Pancreas (tissue), 10 donors: Measurements from ENCODE around the gene PFN4. TPM values are rescaled to one million over a fixed set of nuclear protein-coding genes. Genes with fewer than 3 reads are reported as not detected.
A peak's percentile ranks its signal among the peaks of the same experiment; 100 is the strongest.

Experiments used
- ATAC-seq, 4 donors: fragments of 200-7000 bp; cut with Tn5 transposase; one replicate each; pipeline versions ENCODE4 v1.8.0 to v1.9.1; 2020; ENCODE audit warnings: mild to moderate bottlenecking in 4 of 4, moderate library complexity in 4 of 4
- DNase-seq, 6 donors: peaks; one replicate each; pipeline ENCODE4 v3.0.0-alpha.2; 2020
- FAIRE-seq: peaks from 2 replicates; lab custom pipeline; 2012; peaks lifted over from hg19 to GRCh38; lab: Jason Lieb, UNC
- H3K27ac ChIP-seq, 4 donors: fragments of 200-600 bp; sonication (generic); 1 replicate in 3 of 4; 2 replicates in 1 of 4; pipeline versions ENCODE4 v1.5.0 to v1.8.0; 2020
- H3K27me3 ChIP-seq, 4 donors: fragments of 200-600 bp; one replicate each; pipeline ENCODE4 v1.8.0; 2021
- H3K36me3 ChIP-seq, 3 donors: fragments of 200-600 bp; sonication (generic) in 1 of 3; one replicate each; pipeline versions ENCODE4 v1.5.0 to v1.8.0; 2020 to 2021
- H3K4me1 ChIP-seq, 3 donors: fragments of 200-600 bp; one replicate each; pipeline ENCODE4 v1.8.0; 2021
- H3K4me3 ChIP-seq, 4 donors: fragments of 200-600 bp; sonication (generic) in 2 of 4; one replicate each; pipeline versions ENCODE4 v1.5.0 to v1.8.0; 2020 to 2021
- H3K9me3 ChIP-seq, 4 donors: fragments of 200-600 bp; one replicate each; pipeline ENCODE4 v1.8.0; 2021
- WGBS, 2 donors: extraction: QIAGEN DNeasy Blood & Tissue Kit; methylation state at CpG; one replicate each; pipeline ENCODE4 v1.1.7; 2013; 5-methylcytosine and 5-hydroxymethylcytosine counted together
- intact Hi-C, 3 donors: fragments of 100-400 bp; cut with DNase I; formaldehyde crosslinking; loops; one replicate each; pipeline versions ENCODE4 v1.11.1 to v1.14.2; 2022
- polyA plus RNA-seq, 2 donors: library from polyadenylated mRNA; stranded (reverse); fragments of 200-250 nt; gene quantifications; one replicate each; pipeline ENCODE4 v1.2.3, GENCODE V29; 2013
- total RNA-seq, 6 donors: library from RNA; stranded (reverse); fragmentation: NEBNext Ultra II Directional in 4 of 6; extraction: Animal tissue kit (Norgen Biotek cat#: 25700) in 4 of 6; gene quantifications; one replicate each; pipeline versions ENCODE4 v1.2.1 to v1.2.4, GENCODE V29; 2021 to 2023
- TF ChIP-seq, protein P1 (sequence below), 4 donors: fragments of 200-600 bp; sonication (generic) in 3 of 4; IDR thresholded peaks; one replicate each; pipeline versions ENCODE4 v1.5.0 to v1.8.0; 2021; ENCODE audit warnings: antibody characterized with exemption in 4 of 4
- donor health status: healthy with polysubstance abuse.
- donor health status: DM: no; HTN: no; CAD: no; lungs with moderate emphysema.
- donor health status: DM: no; HTN: no; CAD: no.
- donor health status: control.
- donor health status: control.
- donor health status: Bipolar disorder and iron deficiency.
- donor health status: DM: yes; HTN: yes; CAD: no.
- donor health status: DM: no; HTN: no; CAD: no.
- donor health status: DM: no; HTN: no; CAD: no.
- donor health status: DM: yes; HTN: yes; CAD: no.

PFN4 gene
- total and polyA plus RNA-seq, 8 donors = 0.16 to 0.63 (median 0.41) TPM

GRCh38 chr2:24077535-24077877 is 45.6 kb downstream of the PFN4 start:
- Histone ChIP-seq H3K4me3 (peak overlapping the region; percentile 51 to 76 (median 58)), H3K4me1 (peaks cover 0 to 17% (median 0%) of the 10 kb centered on the region in 3 donors), H3K36me3 (peaks cover 0 to 31% (median 0%) of the 10 kb centered on the region in 3 donors), H3K27me3 (no peaks in the 10 kb centered on the region), H3K9me3 (no peaks in the 10 kb centered on the region), H3K27ac (peak overlapping the region; percentile 75 to 92 (median 87))
- WGBS, 2 donors = 2 to 3% methylated on average over 9 of the region's 9 CpGs
- DNase-seq (no peak), FAIRE-seq (no peak), ATAC-seq (no peak)
- TF ChIP-seq, protein P1, sequence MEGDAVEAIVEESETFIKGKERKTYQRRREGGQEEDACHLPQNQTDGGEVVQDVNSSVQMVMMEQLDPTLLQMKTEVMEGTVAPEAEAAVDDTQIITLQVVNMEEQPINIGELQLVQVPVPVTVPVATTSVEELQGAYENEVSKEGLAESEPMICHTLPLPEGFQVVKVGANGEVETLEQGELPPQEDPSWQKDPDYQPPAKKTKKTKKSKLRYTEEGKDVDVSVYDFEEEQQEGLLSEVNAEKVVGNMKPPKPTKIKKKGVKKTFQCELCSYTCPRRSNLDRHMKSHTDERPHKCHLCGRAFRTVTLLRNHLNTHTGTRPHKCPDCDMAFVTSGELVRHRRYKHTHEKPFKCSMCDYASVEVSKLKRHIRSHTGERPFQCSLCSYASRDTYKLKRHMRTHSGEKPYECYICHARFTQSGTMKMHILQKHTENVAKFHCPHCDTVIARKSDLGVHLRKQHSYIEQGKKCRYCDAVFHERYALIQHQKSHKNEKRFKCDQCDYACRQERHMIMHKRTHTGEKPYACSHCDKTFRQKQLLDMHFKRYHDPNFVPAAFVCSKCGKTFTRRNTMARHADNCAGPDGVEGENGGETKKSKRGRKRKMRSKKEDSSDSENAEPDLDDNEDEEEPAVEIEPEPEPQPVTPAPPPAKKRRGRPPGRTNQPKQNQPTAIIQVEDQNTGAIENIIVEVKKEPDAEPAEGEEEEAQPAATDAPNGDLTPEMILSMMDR (IDR thresholded peaks at IDR 0.05) = no peak
- intact Hi-C loops = no loop called here

DNA sequence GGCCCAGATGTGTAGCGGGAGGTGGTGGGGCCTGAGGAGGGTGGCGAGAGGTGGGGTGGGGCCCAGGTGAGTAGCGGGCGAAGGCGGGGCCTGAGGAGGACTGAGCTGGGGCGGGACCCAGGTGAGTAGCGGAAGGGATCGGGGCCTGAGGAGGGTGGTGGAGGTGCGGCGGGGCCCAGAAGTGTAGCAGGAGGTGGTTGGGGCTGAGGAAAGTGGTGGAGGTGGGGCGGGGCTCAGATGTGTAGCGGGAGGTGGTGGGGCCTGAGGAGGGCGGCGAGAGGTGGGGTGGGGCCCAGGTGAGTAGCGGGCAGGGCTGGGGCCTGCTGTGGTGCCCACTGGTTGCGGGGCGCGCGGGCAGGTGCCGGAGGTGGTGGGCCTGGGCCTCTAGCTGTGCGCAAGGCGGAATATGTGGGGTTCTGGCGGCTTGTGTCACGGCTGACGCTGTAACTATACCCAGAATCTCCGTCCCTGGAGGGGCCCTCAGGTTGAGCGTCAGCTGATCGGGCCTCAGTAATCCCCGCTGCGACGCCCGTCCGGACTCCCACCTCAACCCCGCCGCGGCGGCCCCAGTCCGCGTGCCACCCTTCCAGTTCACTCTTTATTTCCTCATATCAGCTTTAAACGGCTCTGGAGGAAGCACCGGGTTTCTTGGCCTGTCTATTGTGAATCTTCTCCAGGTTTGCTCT is 46.1 kb downstream of the PFN4 start:
- Histone ChIP-seq H3K4me3 (peak overlapping the region; percentile 51 to 76 (median 58)), H3K4me1 (peaks cover 0 to 17% (median 0%) of the 10 kb centered on the region in 3 donors), H3K36me3 (peaks cover 0 to 31% (median 0%) of the 10 kb centered on the region in 3 donors), H3K27ac (peak overlapping the region; percentile 75 to 92 (median 87)), H3K9me3 (no peaks in the 10 kb centered on the region), H3K27me3 (no peaks in the 10 kb centered on the region)
- ATAC-seq (peak in 3 of 4 donors; percentile 1 to 4 (median 3)), DNase-seq (no peak), FAIRE-seq (no peak)
- 1 to 2% methylated on average over 28 to 41 of the region's 41 CpGs for WGBS, 2 donors
- TF ChIP-seq, protein P1 (IDR thresholded peaks at IDR 0.05) = no peak
- intact Hi-C loops = no loop called here

GRCh38 chr2:24075915-24076848 is 47.0 kb downstream of the PFN4 start, which contains the start of gene SF3B6:
Gene SF3B6 (minus strand): TSS chr2:24076326. CDS start chr2:24076229, 97 bp downstream.
- no peaks in the 10 kb centered on the region for H3K27me3 ChIP-seq
- peaks cover 0 to 17% (median 0%) of the 10 kb centered on the region in 3 donors for H3K4me1 ChIP-seq
- WGBS, 2 donors = 0 to 1% methylated on average over 64 of the region's 64 CpGs
- DNase-seq = peak; percentile 98 to 100 (median 100)
- H3K27ac ChIP-seq = peak within 1 kb of the TSS; percentile 75 to 92 (median 87)
- H3K4me3 ChIP-seq = peak within 1 kb of the TSS; percentile 51 to 76 (median 58)
- H3K36me3 ChIP-seq = peaks cover 0 to 31% (median 0%) of the 10 kb centered on the region in 3 donors
- peak; percentile 85 to 94 (median 87) for ATAC-seq
- peak; percentile 67 for FAIRE-seq
- TF ChIP-seq, protein P1 (IDR thresholded peaks at IDR 0.05) = no peak
- H3K9me3 ChIP-seq = no peaks in the 10 kb centered on the region
- intact Hi-C loops = no loop called here

DNA sequence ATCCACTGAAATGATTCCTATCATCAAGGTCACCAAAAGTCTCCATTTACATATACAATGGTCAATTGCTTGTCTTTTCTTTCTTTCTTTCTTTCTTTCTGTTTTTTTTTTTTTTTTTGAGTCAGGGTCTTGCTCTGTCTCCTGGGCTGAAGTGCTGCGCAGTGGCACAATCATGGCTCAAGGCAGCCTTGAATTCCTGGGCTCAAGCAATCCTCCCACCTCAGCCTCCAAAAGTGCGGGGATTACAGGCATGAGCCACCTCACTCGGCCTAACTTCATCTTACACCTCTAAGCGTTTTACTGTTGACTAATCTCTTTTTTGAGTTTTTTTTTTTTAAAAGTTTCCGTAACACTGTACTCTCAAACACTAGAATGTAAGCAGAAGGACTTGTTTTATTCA is 47.9 kb downstream of the PFN4 start:
- H3K27ac ChIP-seq = peak overlapping the region in 1 of 4 donors; percentile 92
- H3K9me3 ChIP-seq = no peaks in the 10 kb centered on the region
- DNase-seq (no peak), ATAC-seq (no peak), FAIRE-seq (no peak)
- peaks cover 0 to 17% (median 0%) of the 10 kb centered on the region in 3 donors for H3K4me1 ChIP-seq
- H3K4me3 ChIP-seq = peak overlapping the region; percentile 37 to 76 (median 58)
- H3K36me3 ChIP-seq = peaks cover 0 to 25% (median 0%) of the 10 kb centered on the region in 3 donors
- intact Hi-C loops = no loop called here
- TF ChIP-seq, protein P1 (IDR thresholded peaks at IDR 0.05) = no peak
- no peaks in the 10 kb centered on the region for H3K27me3 ChIP-seq
- 46 to 51% methylated on average over 5 of the region's 5 CpGs for WGBS, 2 donors
